ENCODE results near the gene LIPT1.
"Not testable (repeated sequence)": the region's sequence is repeated elsewhere in the genome, so short reads cannot be mapped to it uniquely, and the experiment has no call there.

Gene LIPT1

DNA sequence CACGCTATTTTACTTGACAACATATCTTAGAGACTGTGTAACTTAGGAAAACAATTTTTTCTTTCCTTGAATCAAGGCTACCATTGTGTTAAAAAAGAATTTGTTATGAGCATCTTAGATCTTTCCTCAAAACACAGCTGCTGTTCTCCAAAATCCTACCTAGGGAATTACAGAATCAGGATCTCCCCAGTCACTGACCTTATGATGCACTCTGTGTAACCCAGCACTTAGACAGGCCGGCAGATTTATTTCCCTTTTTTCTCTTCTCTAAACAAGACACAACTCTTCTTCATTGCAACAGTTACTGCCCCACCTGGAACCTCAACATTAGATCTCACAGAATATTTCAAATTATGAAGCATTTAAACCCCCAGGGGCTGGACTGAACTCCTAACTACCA is 26.8 kb upstream of the LIPT1 start:
- DNase-seq: no peak
- H3K9me3 ChIP-seq (ENCODE audit: severe bottlenecking): peaks cover 2% of the 10 kb centered on the region
- no peak for TF ChIP-seq CTCF (IDR thresholded peaks at IDR 0.05; ENCODE audit: low read depth, low read length)

GRCh38 chr2:99135044-99135556 is 19.7 kb upstream of the LIPT1 start:
- not testable (repeated sequence) for H3K9me3 ChIP-seq (ENCODE audit: severe bottlenecking); H3K36me3 ChIP-seq; H3K27me3 ChIP-seq (ENCODE audit: insufficient read depth, low read depth, severe bottlenecking); DNase-seq; H3K4me3 ChIP-seq (ENCODE audit: low read depth, low read length); H3K27ac ChIP-seq

More for the DNA sequence above, 26.8 kb upstream of the LIPT1 start:
- Histone ChIP-seq H3K36me3 (peaks cover 8% of the 10 kb centered on the region), H3K27ac (no peak overlapping the region), H3K27me3 (ENCODE audit: insufficient read depth, low read depth, severe bottlenecking) (no peaks in the 10 kb centered on the region), H3K4me3 (ENCODE audit: low read depth, low read length) (no peak overlapping the region)

- no peak for DNase-seq
- TF ChIP-seq CTCF (IDR thresholded peaks at IDR 0.05; ENCODE audit: low read depth, low read length): no peak
- Histone ChIP-seq H3K9me3 (ENCODE audit: severe bottlenecking) (peaks cover 2% of the 10 kb centered on the region), H3K27ac (no peak overlapping the region), H3K4me3 (ENCODE audit: low read depth, low read length) (no peak overlapping the region), H3K36me3 (no peaks in the 10 kb centered on the region), H3K27me3 (ENCODE audit: insufficient read depth, low read depth, severe bottlenecking) (no peaks in the 10 kb centered on the region)
Observed at GRCh38 chr2:99139003-99139402, 15.8 kb upstream of the LIPT1 start.

GRCh38 chr2:99140056-99140859 is 14.5 kb upstream of the LIPT1 start:
- Histone ChIP-seq H3K9me3 (ENCODE audit: severe bottlenecking) (no peaks in the 10 kb centered on the region), H3K36me3 (no peaks in the 10 kb centered on the region), H3K27me3 (ENCODE audit: insufficient read depth, low read depth, severe bottlenecking) (no peaks in the 10 kb centered on the region), H3K4me3 (ENCODE audit: low read depth, low read length) (peak overlapping the region; percentile 44), H3K27ac (peak overlapping the region; percentile 63)
- TF ChIP-seq CTCF (IDR thresholded peaks at IDR 0.05; ENCODE audit: low read depth, low read length): no peak
- DNase-seq: no peak

DNA sequence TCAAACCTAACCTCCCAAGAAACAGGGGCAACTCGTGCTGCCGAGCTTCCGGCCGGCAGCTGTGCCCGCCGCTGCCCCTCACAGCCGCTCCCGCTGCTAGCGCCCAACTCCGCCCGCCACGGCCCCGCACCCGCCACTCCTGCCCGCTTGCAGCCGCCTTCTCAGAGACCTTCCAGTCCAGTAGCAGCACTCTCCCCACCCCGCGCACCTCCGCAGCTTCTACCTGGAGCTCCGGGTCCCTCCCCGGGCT is 14.0 kb upstream of the LIPT1 start:
- H3K27ac ChIP-seq: peak overlapping the region; percentile 63
- DNase-seq: no peak
- no peaks in the 10 kb centered on the region for H3K36me3 ChIP-seq
- peak overlapping the region; percentile 44 for H3K4me3 ChIP-seq (ENCODE audit: low read depth, low read length)
- no peaks in the 10 kb centered on the region for H3K27me3 ChIP-seq (ENCODE audit: insufficient read depth, low read depth, severe bottlenecking)
- H3K9me3 ChIP-seq (ENCODE audit: severe bottlenecking): no peaks in the 10 kb centered on the region
- TF ChIP-seq CTCF (IDR thresholded peaks at IDR 0.05; ENCODE audit: low read depth, low read length): no peak

GRCh38 chr2:99141110-99142108 is 13.4 kb upstream of the LIPT1 start, which contains the start of gene C2orf15:
TSS of gene C2orf15 (plus strand) at chr2:99141707. CDS start at chr2:99150559, 8,852 bp downstream.
- no peaks in the 10 kb centered on the region for H3K9me3 ChIP-seq (ENCODE audit: severe bottlenecking)
- peak; percentile 97 for DNase-seq
- no peaks in the 10 kb centered on the region for H3K27me3 ChIP-seq (ENCODE audit: insufficient read depth, low read depth, severe bottlenecking)
- H3K4me3 ChIP-seq (ENCODE audit: low read depth, low read length): peak within 1 kb of the TSS; percentile 44
- TF ChIP-seq CTCF (IDR thresholded peaks at IDR 0.05; ENCODE audit: low read depth, low read length): no peak
- H3K27ac ChIP-seq: peak within 1 kb of the TSS; percentile 63
- no peaks in the 10 kb centered on the region for H3K36me3 ChIP-seq
